ENCODE data around the gene VRTN. TPM values are rescaled to one million over a fixed set of nuclear protein-coding genes. Genes with fewer than 3 reads are reported as not detected.

VRTN gene, protein sequence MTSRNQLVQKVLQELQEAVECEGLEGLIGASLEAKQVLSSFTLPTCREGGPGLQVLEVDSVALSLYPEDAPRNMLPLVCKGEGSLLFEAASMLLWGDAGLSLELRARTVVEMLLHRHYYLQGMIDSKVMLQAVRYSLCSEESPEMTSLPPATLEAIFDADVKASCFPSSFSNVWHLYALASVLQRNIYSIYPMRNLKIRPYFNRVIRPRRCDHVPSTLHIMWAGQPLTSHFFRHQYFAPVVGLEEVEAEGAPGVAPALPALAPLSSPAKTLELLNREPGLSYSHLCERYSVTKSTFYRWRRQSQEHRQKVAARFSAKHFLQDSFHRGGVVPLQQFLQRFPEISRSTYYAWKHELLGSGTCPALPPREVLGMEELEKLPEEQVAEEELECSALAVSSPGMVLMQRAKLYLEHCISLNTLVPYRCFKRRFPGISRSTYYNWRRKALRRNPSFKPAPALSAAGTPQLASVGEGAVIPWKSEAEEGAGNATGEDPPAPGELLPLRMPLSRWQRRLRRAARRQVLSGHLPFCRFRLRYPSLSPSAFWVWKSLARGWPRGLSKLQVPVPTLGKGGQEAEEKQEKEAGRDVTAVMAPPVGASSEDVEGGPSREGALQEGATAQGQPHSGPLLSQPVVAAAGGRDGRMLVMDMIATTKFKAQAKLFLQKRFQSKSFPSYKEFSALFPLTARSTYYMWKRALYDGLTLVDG
- total RNA-seq: not detected in 2 replicates

DNA sequence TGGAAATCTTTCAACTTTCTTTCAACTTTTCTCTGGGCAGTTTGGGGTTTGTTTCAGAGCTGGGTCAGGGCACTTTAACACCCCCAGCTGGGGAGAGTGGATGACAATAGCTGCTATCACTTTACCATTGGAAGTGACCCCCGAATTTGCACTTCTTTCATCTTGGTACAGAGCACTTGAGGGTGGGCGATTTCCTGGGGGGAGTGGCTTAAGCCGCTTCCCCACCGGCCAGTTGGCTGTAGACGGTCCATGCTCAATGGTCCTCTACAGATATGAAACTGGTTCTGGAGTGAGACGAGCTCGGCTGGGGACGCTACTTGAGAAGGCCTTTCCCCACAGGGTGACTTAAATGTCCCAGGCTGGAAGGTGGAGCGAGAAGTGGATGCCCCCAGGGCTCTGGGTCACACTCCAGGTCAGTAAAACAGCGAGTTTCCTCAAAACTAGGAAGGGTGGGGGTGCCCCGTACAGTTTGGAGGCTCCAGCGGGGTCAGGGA is at the start of gene VRTN:
Gene VRTN (plus strand): TSS at position 231 of the 494 bp plus-strand sequence. CDS start 8,313 bp downstream, outside the sequence.

DNA sequence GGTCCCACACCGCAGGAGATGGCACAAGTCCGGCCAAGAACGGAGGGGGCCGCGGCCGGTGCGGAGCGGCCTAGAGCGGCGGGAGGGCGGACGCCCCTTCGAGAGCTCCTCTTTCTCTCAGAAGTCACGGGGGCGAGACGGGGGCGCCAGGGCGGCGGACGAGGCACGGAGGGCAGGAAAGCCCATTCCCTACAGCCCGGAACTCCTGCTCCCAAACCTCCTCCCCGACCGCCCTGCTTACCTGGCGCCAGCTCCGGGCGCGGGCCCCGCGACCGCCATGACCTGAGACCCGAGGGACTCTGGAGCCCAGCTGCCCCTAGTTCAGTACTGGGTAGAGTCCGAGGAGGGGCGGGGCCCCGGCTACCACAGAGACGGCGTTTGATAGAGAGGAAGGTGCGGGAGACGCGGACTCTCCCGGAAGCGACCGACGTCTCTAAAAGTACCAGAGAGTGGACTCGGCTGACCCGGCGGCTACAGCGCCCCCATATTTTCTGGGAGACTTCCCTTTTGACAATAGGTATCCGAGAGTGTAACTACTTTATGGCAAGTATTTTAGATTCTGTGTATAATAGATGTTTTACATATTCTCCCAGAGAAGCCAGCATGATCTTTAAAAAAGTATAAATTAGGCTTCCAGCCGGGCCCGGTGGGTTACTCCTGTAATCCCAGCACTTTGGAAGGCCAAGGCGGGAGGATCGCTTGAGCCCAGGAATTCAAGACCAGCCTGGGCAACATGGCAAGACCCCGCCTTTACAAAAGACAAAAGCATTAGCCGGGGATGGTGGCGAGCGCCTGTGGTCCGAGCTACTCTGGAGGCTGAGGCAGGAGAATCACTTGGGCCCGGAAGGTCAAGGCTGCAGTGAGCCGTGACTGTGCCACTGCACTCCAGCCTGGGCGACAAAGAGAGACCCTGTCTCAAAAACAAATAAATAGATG is 45.4 kb upstream of the VRTN start, which contains the start of gene ABCD4:
Gene ABCD4 (minus strand): TSS at position 301 of the 936 bp plus-strand sequence. CDS start 22 bp downstream, at position 279.

Other genes starting within 250 kb of the VRTN start
- not detected in 2 replicates for gene VSX2, start 109.0 kb upstream of the VRTN start, total RNA-seq
- 23.9 and 26.2 TPM in 2 replicates for gene ABCD4, start 45.5 kb upstream of the VRTN start, total RNA-seq
- gene SYNDIG1L, start 77.7 kb downstream of the VRTN start, total RNA-seq: under 0.01 TPM in 1 of 2 replicates, not detected in the other
- gene NPC2, start 144.8 kb downstream of the VRTN start, total RNA-seq: 254 and 299 TPM in 2 replicates
- gene ISCA2, start 145.3 kb downstream of the VRTN start, total RNA-seq: 25.0 and 25.2 TPM in 2 replicates